ENCODE results near the gene TGFBR2. TPM values are rescaled to one million over a fixed set of nuclear protein-coding genes. Genes with fewer than 3 reads are reported as not detected.
A peak's percentile ranks its signal among the peaks of the same experiment; 100 is the strongest.

TGFBR2 gene
- total RNA-seq, 4 donors from 2014 or later, result 10.1 to 114 (median 48.7) TPM

DNA sequence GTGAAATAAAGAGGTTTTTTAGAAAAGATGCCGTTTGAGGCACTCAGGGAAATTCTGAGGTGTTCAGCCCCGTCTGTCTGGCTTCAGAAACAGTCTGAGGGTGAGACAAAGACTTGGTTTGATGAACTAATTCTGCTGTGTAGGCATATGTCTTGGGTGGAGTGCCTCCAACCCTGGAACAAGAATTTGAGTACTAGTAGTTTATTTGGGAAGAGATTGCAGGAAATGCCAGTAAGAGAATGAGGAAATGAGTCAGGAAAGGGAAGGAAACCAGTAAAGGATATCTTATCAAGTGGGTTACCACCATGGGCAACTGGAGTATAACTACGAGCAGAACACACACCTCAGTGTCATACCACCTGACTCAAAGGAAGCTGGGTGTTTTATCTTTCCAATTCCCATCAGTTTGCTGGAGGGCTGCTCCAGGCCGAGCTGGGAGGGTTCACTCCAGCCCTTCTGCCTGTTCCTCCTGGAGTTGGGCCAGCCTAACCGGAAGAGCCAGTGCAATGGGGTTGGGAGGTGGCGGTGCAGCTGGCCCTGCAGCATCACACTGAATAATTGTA, 75.3 kb downstream of the TGFBR2 start:
- H3K27ac ChIP-seq, result peak overlapping the region; percentile 36 to 74 (median 68)
- no peaks in the 10 kb centered on the region for H3K27me3 ChIP-seq
- H3K4me1 ChIP-seq, result peaks cover 0 to 82% (median 44%) of the 10 kb centered on the region in 3 donors
- H3K36me3 ChIP-seq, result peaks cover 0 to 35% (median 0%) of the 10 kb centered on the region in 3 donors
- TF ChIP-seq, protein P1, sequence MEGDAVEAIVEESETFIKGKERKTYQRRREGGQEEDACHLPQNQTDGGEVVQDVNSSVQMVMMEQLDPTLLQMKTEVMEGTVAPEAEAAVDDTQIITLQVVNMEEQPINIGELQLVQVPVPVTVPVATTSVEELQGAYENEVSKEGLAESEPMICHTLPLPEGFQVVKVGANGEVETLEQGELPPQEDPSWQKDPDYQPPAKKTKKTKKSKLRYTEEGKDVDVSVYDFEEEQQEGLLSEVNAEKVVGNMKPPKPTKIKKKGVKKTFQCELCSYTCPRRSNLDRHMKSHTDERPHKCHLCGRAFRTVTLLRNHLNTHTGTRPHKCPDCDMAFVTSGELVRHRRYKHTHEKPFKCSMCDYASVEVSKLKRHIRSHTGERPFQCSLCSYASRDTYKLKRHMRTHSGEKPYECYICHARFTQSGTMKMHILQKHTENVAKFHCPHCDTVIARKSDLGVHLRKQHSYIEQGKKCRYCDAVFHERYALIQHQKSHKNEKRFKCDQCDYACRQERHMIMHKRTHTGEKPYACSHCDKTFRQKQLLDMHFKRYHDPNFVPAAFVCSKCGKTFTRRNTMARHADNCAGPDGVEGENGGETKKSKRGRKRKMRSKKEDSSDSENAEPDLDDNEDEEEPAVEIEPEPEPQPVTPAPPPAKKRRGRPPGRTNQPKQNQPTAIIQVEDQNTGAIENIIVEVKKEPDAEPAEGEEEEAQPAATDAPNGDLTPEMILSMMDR (IDR thresholded peaks at IDR 0.05), result no peak
- no peak for TF ChIP-seq POLR2A (IDR thresholded peaks at IDR 0.05)
- H3K4me3 ChIP-seq, result no peak overlapping the region
- 61% methylated on average over 6 of the region's 6 CpGs for WGBS, 2 donors
- DNase-seq, result no peak
- H3K9me3 ChIP-seq, result no peaks in the 10 kb centered on the region
- intact Hi-C loops (cut with DNase I), result no loop called here

DNA sequence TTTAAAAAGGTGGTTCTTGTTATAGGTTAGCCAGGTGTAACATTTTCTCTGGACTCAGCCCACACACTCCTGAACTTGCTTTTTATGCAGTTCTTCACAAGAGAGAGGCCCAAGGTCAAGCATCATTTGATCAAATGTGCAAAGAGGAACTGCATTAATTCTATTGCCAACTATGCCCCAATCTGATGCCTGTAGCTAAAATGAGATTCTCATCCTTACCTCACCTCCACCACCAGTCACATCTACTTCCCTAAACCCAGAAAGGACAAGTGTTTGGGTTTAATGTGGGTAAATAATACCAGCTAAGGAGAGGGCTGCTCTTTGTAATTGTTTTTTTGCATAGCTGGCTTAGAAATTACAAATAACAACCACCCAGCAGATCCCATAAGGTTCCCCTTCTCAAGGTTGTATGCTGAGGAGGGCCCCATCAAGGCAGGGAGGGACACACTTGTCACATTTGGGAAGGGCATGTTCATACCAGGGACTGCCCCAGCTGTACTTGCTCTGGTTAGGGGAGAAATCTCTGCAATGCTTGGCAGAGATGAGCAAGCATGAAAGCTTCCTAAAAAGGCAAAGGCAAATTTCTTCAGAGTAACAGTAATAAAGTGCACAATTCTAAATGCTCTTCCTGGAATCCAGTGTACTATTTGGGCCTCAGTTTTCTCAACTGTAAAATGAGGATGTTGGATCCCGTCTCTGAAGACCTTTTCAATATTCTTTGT, 76.2 kb downstream of the TGFBR2 start:
- no peak for DNase-seq
- H3K27me3 ChIP-seq, result no peaks in the 10 kb centered on the region
- 40 to 58% methylated on average over 1 of the region's 1 CpG for WGBS, 2 donors
- intact Hi-C loops (cut with DNase I), result no loop called here
- TF ChIP-seq, protein P1 (IDR thresholded peaks at IDR 0.05), result no peak
- TF ChIP-seq POLR2A (IDR thresholded peaks at IDR 0.05), result no peak
- H3K27ac ChIP-seq, result peak overlapping the region in 3 of 4 donors; percentile 65 to 74 (median 72)
- no peak overlapping the region for H3K4me3 ChIP-seq
- H3K9me3 ChIP-seq, result no peaks in the 10 kb centered on the region
- peaks cover 0 to 30% (median 0%) of the 10 kb centered on the region in 3 donors for H3K36me3 ChIP-seq
- peaks cover 0 to 84% (median 44%) of the 10 kb centered on the region in 3 donors for H3K4me1 ChIP-seq

- Histone ChIP-seq H3K27ac (peak overlapping the region in 3 of 4 donors; percentile 28 to 74 (median 35)), H3K4me3 (no peak overlapping the region), H3K36me3 (peaks cover 0 to 26% (median 0%) of the 10 kb centered on the region in 3 donors), H3K27me3 (no peaks in the 10 kb centered on the region), H3K9me3 (no peaks in the 10 kb centered on the region), H3K4me1 (peaks cover 7 to 94% (median 51%) of the 10 kb centered on the region in 3 donors)
- 60 to 92% methylated on average over 1 to 3 of the region's 3 CpGs for WGBS, 2 donors
- TF ChIP-seq, protein P1 (IDR thresholded peaks at IDR 0.05), result no peak
- TF ChIP-seq POLR2A (IDR thresholded peaks at IDR 0.05), result no peak
- no peak for DNase-seq
- intact Hi-C loops (cut with DNase I), result no loop called here
These were observed 77.4 kb downstream of the TGFBR2 start for GRCh38 chr3:30683769-30684168.

DNA sequence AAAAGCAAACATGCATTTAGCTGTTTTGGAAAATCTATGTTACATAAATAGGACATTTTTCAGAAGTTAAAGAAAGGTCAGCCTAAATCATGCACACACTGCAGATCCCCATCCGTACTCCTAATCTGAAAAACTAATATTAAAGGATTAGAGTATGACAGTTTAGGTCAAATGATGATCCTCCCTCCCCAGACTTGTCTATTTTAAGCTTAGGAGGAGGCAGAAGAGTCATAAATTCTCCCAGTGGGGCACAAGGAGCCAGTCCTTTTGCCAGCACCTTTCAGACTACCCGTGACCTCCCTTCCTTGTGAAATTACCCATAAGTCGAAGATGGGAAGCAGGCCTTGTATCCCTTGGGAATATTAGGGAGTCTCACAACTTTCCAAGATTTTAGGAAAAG, 78.0 kb downstream of the TGFBR2 start:
- WGBS, 2 donors, result 63 to 68% methylated on average over 3 of the region's 3 CpGs
- H3K4me1 ChIP-seq, result peaks cover 10 to 94% (median 57%) of the 10 kb centered on the region in 3 donors
- intact Hi-C loops (cut with DNase I), result no loop called here

More for the DNA sequence above, 78.0 kb downstream of the TGFBR2 start:
- TF ChIP-seq POLR2A (IDR thresholded peaks at IDR 0.05), result no peak
- TF ChIP-seq, protein P1 (IDR thresholded peaks at IDR 0.05), result no peak
- no peaks in the 10 kb centered on the region for H3K9me3 ChIP-seq
- H3K27ac ChIP-seq, result peak overlapping the region in 1 of 4 donors; percentile 8
- peaks cover 0 to 20% (median 0%) of the 10 kb centered on the region in 3 donors for H3K36me3 ChIP-seq
- H3K4me3 ChIP-seq, result no peak overlapping the region
- no peaks in the 10 kb centered on the region for H3K27me3 ChIP-seq
- no peak for DNase-seq

Measured in esophagus squamous epithelium (tissue), 5 donors.